Activated T-cell treated with anti-CD3 and anti-CD28 coated beads for 48 hours (primary cell): ENCODE results near the gene C2orf68.
"Not testable (repeated sequence)": the region's sequence is repeated elsewhere in the genome, so short reads cannot be mapped to it uniquely, and the experiment has no call there.

ENCODE experiments used
- DNase-seq: peaks from one replicate; pipeline ENCODE4 v3.0.0-alpha.2; 2020; ENCODE audit warnings: low read depth

C2orf68 gene

GRCh38 chr2:85598594-85599340 is 13.1 kb downstream of the C2orf68 start:
- DNase-seq, result no peak

- DNase-seq, result no peak
These were observed 14.6 kb downstream of the C2orf68 start for GRCh38 chr2:85597241-85597640.

- no peak for DNase-seq
These were observed 15.3 kb downstream of the C2orf68 start for GRCh38 chr2:85596486-85597143.

- peak; percentile 24 for DNase-seq
These were observed 15.9 kb downstream of the C2orf68 start for GRCh38 chr2:85596026-85596333.

DNA sequence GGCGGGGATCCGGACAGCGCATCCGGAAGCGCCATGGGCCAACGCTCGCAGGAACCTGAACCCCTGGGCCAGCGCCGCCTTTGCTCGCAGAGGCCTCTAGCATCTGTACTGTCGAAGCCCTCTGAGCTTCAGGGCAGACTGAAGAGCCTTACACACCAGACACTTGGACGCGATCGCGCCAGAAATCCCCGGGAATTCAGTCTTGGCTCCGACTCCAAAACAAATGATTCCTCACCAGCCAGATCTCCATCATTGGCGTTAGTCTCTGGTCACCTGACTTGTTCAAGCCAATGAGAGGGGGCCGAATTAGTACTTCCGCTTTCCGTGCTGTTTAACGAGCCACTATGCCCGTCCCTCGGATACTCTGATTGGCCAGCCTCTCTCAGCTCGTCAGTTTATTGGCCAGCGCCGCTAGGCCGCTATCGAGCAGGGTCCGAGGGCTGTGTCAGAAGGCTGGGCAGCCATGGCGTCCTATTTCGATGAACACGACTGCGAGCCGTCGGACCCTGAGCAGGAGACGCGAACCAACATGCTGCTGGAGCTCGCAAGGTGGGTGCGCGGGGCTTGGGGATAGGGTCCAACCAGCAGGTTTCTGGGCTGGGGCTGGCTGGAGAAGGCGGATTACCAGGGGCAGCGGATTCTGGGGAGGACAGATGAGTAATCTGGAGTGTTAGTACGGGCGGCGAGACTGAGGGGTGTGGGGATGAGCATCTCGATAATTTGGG is 16.4 kb downstream of the C2orf68 start, which contains the start of gene RNF181:
RNF181 (plus strand) TSS at position 445 of the 725 bp plus-strand sequence; CDS start at position 464, 19 bp downstream.
- DNase-seq, result peak; percentile 83

- DNase-seq, result no peak
These were observed 17.1 kb downstream of the C2orf68 start for GRCh38 chr2:85594715-85595300.

DNA sequence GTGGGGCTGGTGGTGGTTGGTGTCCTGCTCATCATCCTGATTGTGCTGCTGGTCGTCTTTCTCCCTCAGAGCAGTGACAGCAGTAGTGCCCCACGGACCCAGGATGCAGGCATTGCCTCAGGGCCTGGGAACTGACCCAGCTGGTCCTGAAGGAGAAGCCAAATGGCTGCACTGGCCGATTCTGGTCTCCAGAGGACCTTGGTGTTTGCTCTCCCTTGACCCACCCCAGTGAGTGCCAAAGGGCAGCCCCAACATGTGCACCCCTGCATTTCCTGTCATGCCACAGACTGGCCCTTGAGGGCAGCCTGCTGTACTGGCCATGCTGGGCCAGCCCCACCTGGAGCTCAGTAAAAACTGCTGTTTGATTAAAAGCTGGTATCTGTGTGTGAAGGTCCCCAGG is 18.8 kb downstream of the C2orf68 start:
- no peak for DNase-seq

DNA sequence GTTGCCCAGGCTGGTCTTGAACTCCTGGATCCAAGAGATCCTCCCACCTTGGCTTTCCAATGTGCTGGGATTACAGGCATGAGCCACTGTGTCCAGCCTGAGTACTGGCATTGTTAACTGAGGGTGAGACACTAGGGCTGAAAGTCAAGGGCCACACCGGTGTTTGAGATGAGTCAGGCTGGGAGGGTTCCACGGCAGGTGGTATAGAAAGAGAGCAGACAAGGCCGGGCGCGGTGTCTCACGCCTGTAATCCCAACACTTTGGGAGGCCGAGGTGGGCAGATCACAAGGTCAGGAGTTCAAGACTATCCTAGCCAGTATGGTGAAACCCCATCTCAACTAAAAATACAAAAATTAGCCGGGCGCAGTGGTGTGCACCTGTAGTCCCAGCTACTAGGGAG is 19.6 kb downstream of the C2orf68 start:
- DNase-seq, result not testable (repeated sequence)

GRCh38 chr2:85591563-85591962 is 20.3 kb downstream of the C2orf68 start:
- no peak for DNase-seq

- no peak for DNase-seq
These were observed 20.9 kb downstream of the C2orf68 start for GRCh38 chr2:85590950-85591349.

- DNase-seq, result no peak
These were observed 21.7 kb downstream of the C2orf68 start for GRCh38 chr2:85589982-85590791.

GRCh38 chr2:85589181-85589580 is 22.7 kb downstream of the C2orf68 start:
- no peak for DNase-seq

- no peak for DNase-seq
These were observed 23.2 kb downstream of the C2orf68 start for GRCh38 chr2:85588645-85589044.

DNA sequence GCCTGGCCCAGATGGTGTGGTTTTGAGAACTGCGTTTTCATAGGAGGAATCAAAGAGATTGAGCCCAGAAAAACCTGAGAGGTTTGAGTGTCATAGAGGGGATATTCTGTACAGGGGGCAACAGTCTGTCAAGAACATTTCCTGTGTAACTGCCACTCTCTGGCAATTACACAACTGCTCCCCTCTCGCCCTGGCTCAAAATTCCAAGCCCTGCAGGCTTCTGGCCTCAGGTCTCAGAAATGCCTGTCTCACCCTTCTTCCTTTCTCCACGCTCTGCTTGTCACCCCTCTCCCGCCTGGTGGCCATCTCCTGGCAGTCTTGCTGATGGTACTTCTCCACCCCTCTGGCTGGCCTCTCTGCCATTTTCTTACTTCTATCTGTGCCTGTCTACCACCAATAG is 23.6 kb downstream of the C2orf68 start:
- DNase-seq, result no peak

- no peak for DNase-seq
These were observed 26.1 kb downstream of the C2orf68 start for GRCh38 chr2:85585781-85586105.

DNA sequence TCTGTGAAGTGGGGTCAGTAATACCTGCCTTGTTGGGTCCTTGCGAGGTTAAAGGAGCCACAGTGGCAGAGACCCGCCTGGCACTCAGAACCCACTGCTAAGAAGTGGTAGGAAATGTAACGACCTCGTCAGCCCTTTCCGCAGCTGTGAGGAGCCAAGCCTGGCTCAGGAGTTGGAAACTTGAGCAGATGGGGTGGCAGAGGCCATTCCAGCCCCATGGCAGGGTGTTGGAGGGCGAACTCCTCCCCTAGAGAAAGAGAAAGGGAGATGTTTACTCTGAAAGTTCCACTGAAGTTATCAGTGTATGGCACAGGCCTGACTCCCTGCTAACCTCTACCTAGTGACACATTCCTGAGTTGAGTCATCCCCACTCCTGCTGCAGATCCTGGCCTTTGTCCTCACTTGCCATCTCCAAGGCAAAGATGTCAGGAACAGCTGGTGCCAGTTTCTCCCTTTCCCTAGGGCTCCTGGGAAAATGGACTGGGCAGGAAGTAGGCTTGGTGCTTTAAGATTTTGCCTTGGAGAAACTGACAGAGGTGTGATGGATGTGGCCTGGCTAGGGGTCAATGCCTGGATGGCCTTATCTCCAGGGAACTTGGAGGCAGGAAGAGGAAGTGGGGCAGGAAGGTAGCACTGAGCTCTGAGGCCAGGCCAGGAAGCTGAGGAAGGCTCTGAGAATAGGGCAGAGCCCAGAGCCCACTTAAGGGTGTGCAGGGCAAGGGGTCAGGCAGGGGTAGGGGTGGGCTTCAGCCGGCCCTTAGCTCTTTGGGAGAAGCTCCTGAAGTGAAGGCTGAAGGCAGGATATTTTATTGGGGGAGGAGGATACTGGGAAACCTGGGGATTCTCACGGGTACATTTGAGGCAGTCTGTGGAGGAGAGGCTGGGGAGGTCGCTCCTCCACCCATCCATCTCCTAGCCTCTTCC is 26.7 kb downstream of the C2orf68 start:
- peak; percentile 9 for DNase-seq

GRCh38 chr2:85584354-85584856 is 27.5 kb downstream of the C2orf68 start, which contains the start of gene VAMP5:
Gene VAMP5, plus strand, starts transcription at chr2:85584431. Its CDS starts 60 bp downstream, at chr2:85584491.
- DNase-seq, result no peak

GRCh38 chr2:85583667-85584353 is 28.1 kb downstream of the C2orf68 start:
- DNase-seq, result peak; percentile 34

DNA sequence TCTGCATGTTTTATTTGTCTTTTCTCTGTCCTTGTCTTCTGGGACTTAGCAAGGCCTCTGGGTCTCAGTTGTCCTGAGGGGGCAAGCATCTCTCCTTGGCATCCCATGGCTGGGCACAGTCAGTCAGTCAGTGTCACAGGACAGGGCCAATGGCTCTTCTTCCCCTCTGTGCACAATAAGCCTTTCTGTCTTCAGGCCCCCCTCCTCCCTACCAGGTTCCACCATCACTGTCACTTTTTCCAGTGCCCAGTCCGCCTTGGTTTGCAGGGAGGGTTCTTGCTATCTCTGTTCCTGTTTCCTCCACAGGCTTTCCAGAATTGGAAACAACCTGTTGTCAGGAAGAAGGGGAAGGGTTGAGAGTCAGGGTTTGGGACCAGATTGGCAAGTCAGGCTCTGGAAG is 29.4 kb downstream of the C2orf68 start:
- no peak for DNase-seq

- DNase-seq, result no peak
These were observed 31.7 kb downstream of the C2orf68 start for GRCh38 chr2:85580206-85580605.
